WTC11 (cell line): ENCODE measurements around the gene FAM110A. TPM values are rescaled to one million over a fixed set of nuclear protein-coding genes. Genes with fewer than 3 reads are reported as not detected.

Experiments used
- ATAC-seq: fragments of 200-7000 bp; cut with Tn5 transposase; 2 replicates; pipeline ENCODE4 v1.10.0; 2021; ENCODE audit warnings: mild to moderate bottlenecking, moderate library complexity
- CTCF ChIA-PET: fragments of 300-600 bp; sonication (Branson Sonifier 250); formaldehyde crosslinking; loops from one replicate; lab custom pipeline; 2021; ENCODE audit warnings: antibody characterized with exemption; lab: Charles Lee
- POLR2A ChIA-PET: fragments of 350-600 bp; sonication (Branson Sonifier 250); formaldehyde crosslinking; loops from one replicate; lab custom pipeline; 2021; ENCODE audit warnings: antibody characterized with exemption; lab: Charles Lee
- DNase-seq: peaks from one replicate; pipeline ENCODE4 v3.0.0; 2021; ENCODE audit warnings: low spot score
- H3K27ac Mint-ChIP-seq: 2 replicates; pipeline ENCODE4 v1.8.0; 2021; ENCODE audit warnings: mixed read lengths
- H3K27me3 Mint-ChIP-seq: 2 replicates; pipeline ENCODE4 v1.8.0; 2021; ENCODE audit warnings: low read depth, mild to moderate bottlenecking, moderate library complexity, mixed read lengths
- H3K36me3 Mint-ChIP-seq: 2 replicates; pipeline ENCODE4 v1.8.0; 2021; ENCODE audit warnings: mixed read lengths
- H3K4me1 Mint-ChIP-seq: 2 replicates; pipeline ENCODE4 v1.8.0; 2022; ENCODE audit warnings: mixed read lengths
- H3K4me3 Mint-ChIP-seq: 2 replicates; pipeline ENCODE4 v1.8.0; 2021; ENCODE audit warnings: mild to moderate bottlenecking, moderate library complexity, mixed read lengths
- H3K9me3 Mint-ChIP-seq: 2 replicates; pipeline ENCODE4 v1.8.0; 2021; ENCODE audit warnings: mixed read lengths
- CREB1 ChIP-seq: sonication (generic); formaldehyde crosslinking; IDR thresholded peaks from 2 replicates; pipeline ENCODE4 v1.8.0; 2023; ENCODE audit warnings: mild to moderate bottlenecking, missing genetic modification reagents
- ESRRA ChIP-seq: sonication (generic); formaldehyde crosslinking; IDR thresholded peaks from 2 replicates; pipeline ENCODE4 v1.8.1; 2022; ENCODE audit warnings: mild to moderate bottlenecking, missing genetic modification reagents, borderline replicate concordance
- FOXJ3 ChIP-seq: sonication (generic); formaldehyde crosslinking; IDR thresholded peaks from 2 replicates; pipeline ENCODE4 v1.9.0; 2021; ENCODE audit warnings: missing genetic modification reagents, mild to moderate bottlenecking, borderline replicate concordance
- GABPB1 ChIP-seq: sonication (generic); formaldehyde crosslinking; IDR thresholded peaks from 2 replicates; pipeline ENCODE4 v1.8.1; 2023; ENCODE audit warnings: mild to moderate bottlenecking, missing genetic modification reagents
- JUN ChIP-seq: sonication (generic); formaldehyde crosslinking; IDR thresholded peaks from 2 replicates; pipeline ENCODE4 v1.8.0; 2023; ENCODE audit warnings: mild to moderate bottlenecking, missing genetic modification reagents
- NR2C2 ChIP-seq: sonication (generic); formaldehyde crosslinking; IDR thresholded peaks from 2 replicates; pipeline ENCODE4 v1.8.0; 2022; ENCODE audit warnings: mild to moderate bottlenecking, missing genetic modification reagents
- SMAD4 ChIP-seq: sonication (generic); formaldehyde crosslinking; IDR thresholded peaks from 2 replicates; pipeline ENCODE4 v1.8.0; 2022; ENCODE audit warnings: mild to moderate bottlenecking, missing genetic modification reagents
- TCF7 ChIP-seq: sonication (generic); formaldehyde crosslinking; IDR thresholded peaks from 2 replicates; pipeline ENCODE4 v1.8.0; 2022; ENCODE audit warnings: mild to moderate bottlenecking, low read depth, missing genetic modification reagents, moderate library complexity
- ZBTB21 ChIP-seq: sonication (generic); formaldehyde crosslinking; IDR thresholded peaks from 2 replicates; pipeline ENCODE4 v1.8.1; 2023; ENCODE audit warnings: mild to moderate bottlenecking, missing genetic modification reagents, borderline replicate concordance
- ZNF263 ChIP-seq: sonication (generic); formaldehyde crosslinking; IDR thresholded peaks from 2 replicates; pipeline ENCODE4 v1.8.1; 2022; ENCODE audit warnings: low read depth, mild to moderate bottlenecking, moderate library complexity, missing genetic modification reagents
- ZNF671 ChIP-seq: fragments of 250-450 bp; sonication (Bioruptor Pico); IDR thresholded peaks from 2 replicates; pipeline ENCODE4 v1.8.0; 2021; ENCODE audit warnings: mild to moderate bottlenecking
- total RNA-seq: library from RNA; stranded (reverse); gene quantifications from 3 replicates; pipeline ENCODE4 v1.2.3, GENCODE V29; 2021
- TF ChIP-seq, protein P1 (sequence below): fragments of 250-450 bp; sonication (Bioruptor Pico); IDR thresholded peaks from 2 replicates; pipeline ENCODE4 v1.9.0; 2021; ENCODE audit warnings: mild to moderate bottlenecking
- TF ChIP-seq, protein P2 (sequence below): sonication (generic); formaldehyde crosslinking; IDR thresholded peaks from 2 replicates; pipeline ENCODE4 v1.8.1; 2023; ENCODE audit warnings: mild to moderate bottlenecking, missing genetic modification reagents, borderline replicate concordance
- TF ChIP-seq, protein P3 (sequence below): sonication (generic); formaldehyde crosslinking; IDR thresholded peaks from 2 replicates; pipeline ENCODE4 v1.8.1; 2023; ENCODE audit warnings: mild to moderate bottlenecking, missing genetic modification reagents
- TF ChIP-seq, protein P4 (sequence below): sonication (generic); formaldehyde crosslinking; IDR thresholded peaks from 2 replicates; pipeline ENCODE4 v1.8.1; 2022; ENCODE audit warnings: missing genetic modification reagents, borderline replicate concordance
- TF ChIP-seq, protein P5 (sequence below): fragments of 250-450 bp; sonication (Bioruptor Pico); IDR thresholded peaks from 2 replicates; pipeline ENCODE4 v1.8.0; 2021; ENCODE audit warnings: mild to moderate bottlenecking
- TF ChIP-seq, protein P6 (sequence below): sonication (generic); formaldehyde crosslinking; IDR thresholded peaks from 2 replicates; pipeline ENCODE4 v1.8.1; 2022; ENCODE audit warnings: mild to moderate bottlenecking, moderate library complexity, missing genetic modification reagents
- TF ChIP-seq, protein P7 (sequence below): sonication (generic); formaldehyde crosslinking; IDR thresholded peaks from 2 replicates; pipeline ENCODE4 v1.8.0; 2023; ENCODE audit warnings: missing genetic modification reagents, mild to moderate bottlenecking, borderline replicate concordance

The FAM110A gene
- total RNA-seq, 1 experiment from 2014 or later: 18.8 TPM

DNA sequence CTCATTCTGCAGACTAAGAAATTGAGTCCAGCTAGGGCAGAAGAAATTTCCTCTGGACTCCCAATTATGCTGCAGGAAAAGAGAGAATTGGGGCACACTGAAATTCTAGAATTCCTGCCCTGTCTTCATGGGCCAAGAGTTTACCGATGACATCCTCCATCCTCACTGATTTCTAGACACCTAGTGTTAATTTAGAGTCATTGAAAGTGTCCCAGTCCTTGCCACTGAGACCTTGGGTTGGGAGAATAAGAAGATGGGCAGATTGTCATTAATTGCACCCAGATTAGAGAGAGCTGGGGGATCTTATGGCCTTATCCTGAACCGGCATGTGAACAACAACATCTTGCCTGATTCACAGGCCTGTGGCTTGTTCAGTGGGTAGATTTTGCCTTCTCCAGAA lies 53.6 kb downstream of the FAM110A start (continued):
- TF ChIP-seq JUN (no peak), ZNF671 (CRISPR knock-in tag) (no peak)
- TF ChIP-seq, protein P1, sequence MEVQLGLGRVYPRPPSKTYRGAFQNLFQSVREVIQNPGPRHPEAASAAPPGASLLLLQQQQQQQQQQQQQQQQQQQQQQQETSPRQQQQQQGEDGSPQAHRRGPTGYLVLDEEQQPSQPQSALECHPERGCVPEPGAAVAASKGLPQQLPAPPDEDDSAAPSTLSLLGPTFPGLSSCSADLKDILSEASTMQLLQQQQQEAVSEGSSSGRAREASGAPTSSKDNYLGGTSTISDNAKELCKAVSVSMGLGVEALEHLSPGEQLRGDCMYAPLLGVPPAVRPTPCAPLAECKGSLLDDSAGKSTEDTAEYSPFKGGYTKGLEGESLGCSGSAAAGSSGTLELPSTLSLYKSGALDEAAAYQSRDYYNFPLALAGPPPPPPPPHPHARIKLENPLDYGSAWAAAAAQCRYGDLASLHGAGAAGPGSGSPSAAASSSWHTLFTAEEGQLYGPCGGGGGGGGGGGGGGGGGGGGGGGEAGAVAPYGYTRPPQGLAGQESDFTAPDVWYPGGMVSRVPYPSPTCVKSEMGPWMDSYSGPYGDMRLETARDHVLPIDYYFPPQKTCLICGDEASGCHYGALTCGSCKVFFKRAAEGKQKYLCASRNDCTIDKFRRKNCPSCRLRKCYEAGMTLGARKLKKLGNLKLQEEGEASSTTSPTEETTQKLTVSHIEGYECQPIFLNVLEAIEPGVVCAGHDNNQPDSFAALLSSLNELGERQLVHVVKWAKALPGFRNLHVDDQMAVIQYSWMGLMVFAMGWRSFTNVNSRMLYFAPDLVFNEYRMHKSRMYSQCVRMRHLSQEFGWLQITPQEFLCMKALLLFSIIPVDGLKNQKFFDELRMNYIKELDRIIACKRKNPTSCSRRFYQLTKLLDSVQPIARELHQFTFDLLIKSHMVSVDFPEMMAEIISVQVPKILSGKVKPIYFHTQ: no peak
- TF ChIP-seq, protein P2, sequence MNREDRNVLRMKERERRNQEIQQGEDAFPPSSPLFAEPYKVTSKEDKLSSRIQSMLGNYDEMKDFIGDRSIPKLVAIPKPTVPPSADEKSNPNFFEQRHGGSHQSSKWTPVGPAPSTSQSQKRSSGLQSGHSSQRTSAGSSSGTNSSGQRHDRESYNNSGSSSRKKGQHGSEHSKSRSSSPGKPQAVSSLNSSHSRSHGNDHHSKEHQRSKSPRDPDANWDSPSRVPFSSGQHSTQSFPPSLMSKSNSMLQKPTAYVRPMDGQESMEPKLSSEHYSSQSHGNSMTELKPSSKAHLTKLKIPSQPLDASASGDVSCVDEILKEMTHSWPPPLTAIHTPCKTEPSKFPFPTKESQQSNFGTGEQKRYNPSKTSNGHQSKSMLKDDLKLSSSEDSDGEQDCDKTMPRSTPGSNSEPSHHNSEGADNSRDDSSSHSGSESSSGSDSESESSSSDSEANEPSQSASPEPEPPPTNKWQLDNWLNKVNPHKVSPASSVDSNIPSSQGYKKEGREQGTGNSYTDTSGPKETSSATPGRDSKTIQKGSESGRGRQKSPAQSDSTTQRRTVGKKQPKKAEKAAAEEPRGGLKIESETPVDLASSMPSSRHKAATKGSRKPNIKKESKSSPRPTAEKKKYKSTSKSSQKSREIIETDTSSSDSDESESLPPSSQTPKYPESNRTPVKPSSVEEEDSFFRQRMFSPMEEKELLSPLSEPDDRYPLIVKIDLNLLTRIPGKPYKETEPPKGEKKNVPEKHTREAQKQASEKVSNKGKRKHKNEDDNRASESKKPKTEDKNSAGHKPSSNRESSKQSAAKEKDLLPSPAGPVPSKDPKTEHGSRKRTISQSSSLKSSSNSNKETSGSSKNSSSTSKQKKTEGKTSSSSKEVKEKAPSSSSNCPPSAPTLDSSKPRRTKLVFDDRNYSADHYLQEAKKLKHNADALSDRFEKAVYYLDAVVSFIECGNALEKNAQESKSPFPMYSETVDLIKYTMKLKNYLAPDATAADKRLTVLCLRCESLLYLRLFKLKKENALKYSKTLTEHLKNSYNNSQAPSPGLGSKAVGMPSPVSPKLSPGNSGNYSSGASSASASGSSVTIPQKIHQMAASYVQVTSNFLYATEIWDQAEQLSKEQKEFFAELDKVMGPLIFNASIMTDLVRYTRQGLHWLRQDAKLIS: no peak
- TF ChIP-seq, protein P3, sequence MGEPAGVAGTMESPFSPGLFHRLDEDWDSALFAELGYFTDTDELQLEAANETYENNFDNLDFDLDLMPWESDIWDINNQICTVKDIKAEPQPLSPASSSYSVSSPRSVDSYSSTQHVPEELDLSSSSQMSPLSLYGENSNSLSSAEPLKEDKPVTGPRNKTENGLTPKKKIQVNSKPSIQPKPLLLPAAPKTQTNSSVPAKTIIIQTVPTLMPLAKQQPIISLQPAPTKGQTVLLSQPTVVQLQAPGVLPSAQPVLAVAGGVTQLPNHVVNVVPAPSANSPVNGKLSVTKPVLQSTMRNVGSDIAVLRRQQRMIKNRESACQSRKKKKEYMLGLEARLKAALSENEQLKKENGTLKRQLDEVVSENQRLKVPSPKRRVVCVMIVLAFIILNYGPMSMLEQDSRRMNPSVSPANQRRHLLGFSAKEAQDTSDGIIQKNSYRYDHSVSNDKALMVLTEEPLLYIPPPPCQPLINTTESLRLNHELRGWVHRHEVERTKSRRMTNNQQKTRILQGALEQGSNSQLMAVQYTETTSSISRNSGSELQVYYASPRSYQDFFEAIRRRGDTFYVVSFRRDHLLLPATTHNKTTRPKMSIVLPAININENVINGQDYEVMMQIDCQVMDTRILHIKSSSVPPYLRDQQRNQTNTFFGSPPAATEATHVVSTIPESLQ: no peak
- TF ChIP-seq, protein P4, sequence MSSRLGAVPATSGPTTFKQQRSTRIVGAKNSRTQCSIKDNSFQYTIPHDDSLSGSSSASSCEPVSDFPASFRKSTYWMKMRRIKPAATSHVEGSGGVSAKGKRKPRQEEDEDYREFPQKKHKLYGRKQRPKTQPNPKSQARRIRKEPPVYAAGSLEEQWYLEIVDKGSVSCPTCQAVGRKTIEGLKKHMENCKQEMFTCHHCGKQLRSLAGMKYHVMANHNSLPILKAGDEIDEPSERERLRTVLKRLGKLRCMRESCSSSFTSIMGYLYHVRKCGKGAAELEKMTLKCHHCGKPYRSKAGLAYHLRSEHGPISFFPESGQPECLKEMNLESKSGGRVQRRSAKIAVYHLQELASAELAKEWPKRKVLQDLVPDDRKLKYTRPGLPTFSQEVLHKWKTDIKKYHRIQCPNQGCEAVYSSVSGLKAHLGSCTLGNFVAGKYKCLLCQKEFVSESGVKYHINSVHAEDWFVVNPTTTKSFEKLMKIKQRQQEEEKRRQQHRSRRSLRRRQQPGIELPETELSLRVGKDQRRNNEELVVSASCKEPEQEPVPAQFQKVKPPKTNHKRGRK: no peak

DNA sequence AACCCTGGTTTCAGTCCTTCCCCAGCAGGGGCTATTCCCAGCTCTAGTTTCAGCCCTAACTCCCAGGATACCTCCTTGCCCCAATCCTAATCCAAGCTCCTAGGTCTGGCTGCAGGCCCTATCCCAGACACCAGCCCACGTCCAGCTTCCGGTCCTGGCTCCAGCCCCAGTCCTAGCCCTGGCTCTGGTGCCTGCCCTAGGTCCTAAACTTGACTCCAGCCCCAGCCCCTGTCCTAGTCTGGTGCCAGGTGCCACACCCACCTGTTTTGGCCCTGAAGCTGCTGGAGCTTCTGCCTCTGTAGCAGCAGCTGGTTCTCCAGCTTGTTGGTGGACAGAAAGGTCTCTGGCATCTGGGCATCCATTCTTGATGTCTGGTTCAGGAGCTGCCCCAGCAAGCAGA lies 54.5 kb downstream of the FAM110A start:
- H3K4me1 Mint-ChIP-seq: peaks cover 14% of the 10 kb centered on the region
- DNase-seq: no peak
- H3K27ac Mint-ChIP-seq: no peak overlapping the region
- no peaks in the 10 kb centered on the region for H3K36me3 Mint-ChIP-seq
- H3K4me3 Mint-ChIP-seq: no peak overlapping the region
- H3K9me3 Mint-ChIP-seq: no peaks in the 10 kb centered on the region
- ChIA-PET CTCF (interaction anchor here (0.8 to 2.1 kb wide), 2 partner anchors 24 to 69 kb away, joined by 3 to 5 read pairs; no protein-coding TSS in a partner anchor), POLR2A (no interaction called here)
- H3K27me3 Mint-ChIP-seq: peaks cover 22% of the 10 kb centered on the region
- no peak for ATAC-seq
- TF ChIP-seq CREB1 (CRISPR knock-in tag): no peak
- TF ChIP-seq TCF7 (CRISPR knock-in tag): no peak
- no peak for TF ChIP-seq ZBTB21
- TF ChIP-seq FOXJ3: no peak
- TF ChIP-seq SMAD4 (CRISPR knock-in tag): no peak
- TF ChIP-seq GABPB1: no peak
- TF ChIP-seq, protein P5, sequence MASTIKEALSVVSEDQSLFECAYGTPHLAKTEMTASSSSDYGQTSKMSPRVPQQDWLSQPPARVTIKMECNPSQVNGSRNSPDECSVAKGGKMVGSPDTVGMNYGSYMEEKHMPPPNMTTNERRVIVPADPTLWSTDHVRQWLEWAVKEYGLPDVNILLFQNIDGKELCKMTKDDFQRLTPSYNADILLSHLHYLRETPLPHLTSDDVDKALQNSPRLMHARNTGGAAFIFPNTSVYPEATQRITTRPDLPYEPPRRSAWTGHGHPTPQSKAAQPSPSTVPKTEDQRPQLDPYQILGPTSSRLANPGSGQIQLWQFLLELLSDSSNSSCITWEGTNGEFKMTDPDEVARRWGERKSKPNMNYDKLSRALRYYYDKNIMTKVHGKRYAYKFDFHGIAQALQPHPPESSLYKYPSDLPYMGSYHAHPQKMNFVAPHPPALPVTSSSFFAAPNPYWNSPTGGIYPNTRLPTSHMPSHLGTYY (CRISPR knock-in tag): no peak
- TF ChIP-seq, protein P6, sequence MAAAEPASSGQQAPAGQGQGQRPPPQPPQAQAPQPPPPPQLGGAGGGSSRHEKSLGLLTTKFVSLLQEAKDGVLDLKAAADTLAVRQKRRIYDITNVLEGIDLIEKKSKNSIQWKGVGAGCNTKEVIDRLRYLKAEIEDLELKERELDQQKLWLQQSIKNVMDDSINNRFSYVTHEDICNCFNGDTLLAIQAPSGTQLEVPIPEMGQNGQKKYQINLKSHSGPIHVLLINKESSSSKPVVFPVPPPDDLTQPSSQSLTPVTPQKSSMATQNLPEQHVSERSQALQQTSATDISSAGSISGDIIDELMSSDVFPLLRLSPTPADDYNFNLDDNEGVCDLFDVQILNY: no peak
- no peak for TF ChIP-seq NR2C2 (CRISPR knock-in tag)
- TF ChIP-seq ZNF263: no peak
- no peak for TF ChIP-seq ESRRA
- TF ChIP-seq, protein P4: no peak
- TF ChIP-seq, protein P7, sequence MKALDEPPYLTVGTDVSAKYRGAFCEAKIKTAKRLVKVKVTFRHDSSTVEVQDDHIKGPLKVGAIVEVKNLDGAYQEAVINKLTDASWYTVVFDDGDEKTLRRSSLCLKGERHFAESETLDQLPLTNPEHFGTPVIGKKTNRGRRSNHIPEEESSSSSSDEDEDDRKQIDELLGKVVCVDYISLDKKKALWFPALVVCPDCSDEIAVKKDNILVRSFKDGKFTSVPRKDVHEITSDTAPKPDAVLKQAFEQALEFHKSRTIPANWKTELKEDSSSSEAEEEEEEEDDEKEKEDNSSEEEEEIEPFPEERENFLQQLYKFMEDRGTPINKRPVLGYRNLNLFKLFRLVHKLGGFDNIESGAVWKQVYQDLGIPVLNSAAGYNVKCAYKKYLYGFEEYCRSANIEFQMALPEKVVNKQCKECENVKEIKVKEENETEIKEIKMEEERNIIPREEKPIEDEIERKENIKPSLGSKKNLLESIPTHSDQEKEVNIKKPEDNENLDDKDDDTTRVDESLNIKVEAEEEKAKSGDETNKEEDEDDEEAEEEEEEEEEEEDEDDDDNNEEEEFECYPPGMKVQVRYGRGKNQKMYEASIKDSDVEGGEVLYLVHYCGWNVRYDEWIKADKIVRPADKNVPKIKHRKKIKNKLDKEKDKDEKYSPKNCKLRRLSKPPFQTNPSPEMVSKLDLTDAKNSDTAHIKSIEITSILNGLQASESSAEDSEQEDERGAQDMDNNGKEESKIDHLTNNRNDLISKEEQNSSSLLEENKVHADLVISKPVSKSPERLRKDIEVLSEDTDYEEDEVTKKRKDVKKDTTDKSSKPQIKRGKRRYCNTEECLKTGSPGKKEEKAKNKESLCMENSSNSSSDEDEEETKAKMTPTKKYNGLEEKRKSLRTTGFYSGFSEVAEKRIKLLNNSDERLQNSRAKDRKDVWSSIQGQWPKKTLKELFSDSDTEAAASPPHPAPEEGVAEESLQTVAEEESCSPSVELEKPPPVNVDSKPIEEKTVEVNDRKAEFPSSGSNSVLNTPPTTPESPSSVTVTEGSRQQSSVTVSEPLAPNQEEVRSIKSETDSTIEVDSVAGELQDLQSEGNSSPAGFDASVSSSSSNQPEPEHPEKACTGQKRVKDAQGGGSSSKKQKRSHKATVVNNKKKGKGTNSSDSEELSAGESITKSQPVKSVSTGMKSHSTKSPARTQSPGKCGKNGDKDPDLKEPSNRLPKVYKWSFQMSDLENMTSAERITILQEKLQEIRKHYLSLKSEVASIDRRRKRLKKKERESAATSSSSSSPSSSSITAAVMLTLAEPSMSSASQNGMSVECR (CRISPR knock-in tag): no peak
